Measurements from ENCODE around the gene HMGA1.

The HMGA1 gene

DNA sequence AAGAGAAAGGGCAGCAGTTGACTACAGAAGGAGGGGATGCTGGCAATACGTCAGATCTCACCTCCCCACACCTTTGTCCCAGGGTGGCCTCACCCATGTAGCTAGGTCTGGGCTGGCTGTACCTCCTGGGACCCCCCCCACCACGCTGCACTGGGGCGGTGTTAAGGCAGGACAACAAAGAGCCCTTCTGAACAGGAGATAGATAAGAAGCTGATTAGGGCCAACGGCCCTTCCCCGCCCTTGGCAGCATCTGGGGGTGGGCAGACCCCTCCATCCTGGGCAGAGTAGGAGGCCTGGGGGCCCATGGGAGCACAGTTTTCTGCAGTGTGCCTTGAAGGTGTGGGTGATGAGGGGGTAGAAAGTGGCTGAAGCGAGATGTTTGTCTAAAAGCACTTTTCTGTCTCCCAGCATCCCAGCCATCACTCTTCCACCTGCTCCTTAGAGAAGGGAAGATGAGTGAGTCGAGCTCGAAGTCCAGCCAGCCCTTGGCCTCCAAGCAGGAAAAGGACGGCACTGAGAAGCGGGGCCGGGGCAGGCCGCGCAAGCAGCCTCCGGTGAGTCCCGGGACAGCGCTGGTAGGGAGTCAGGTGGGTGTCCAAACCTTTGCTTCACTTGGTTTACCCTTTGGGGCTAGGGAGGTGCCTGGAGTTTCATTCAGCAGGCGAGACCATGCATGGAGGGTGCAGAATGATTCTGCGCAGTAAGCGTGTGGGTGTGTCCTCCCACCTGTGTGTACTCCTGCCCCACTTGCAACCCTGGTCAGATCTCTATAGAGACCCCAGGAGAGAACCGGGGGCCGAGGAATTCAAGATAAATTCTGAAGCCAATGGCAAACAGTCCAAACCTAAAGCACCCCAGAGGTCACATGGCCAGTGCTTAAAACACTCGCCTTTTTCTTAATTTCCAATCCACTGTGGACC is 3.9 kb downstream of the HMGA1 start:
- H3F3A ChIP-seq (ENCODE audit: control insufficient read depth, insufficient read depth), result peaks cover 67% of the 10 kb centered on the region
- peaks cover 51% of the 10 kb centered on the region for H3K4me1 ChIP-seq (ENCODE audit: control insufficient read depth, low read length)
- no peaks in the 10 kb centered on the region for H3K9me3 ChIP-seq (ENCODE audit: control insufficient read depth, insufficient read depth, low read length)
- peak overlapping the region; percentile 69 for H3K4me2 ChIP-seq (ENCODE audit: low read length)
- no peak for TF ChIP-seq EZH2phosphoT487 (IDR thresholded peaks at IDR 0.05; ENCODE audit: borderline replicate concordance, low read length)
- TF ChIP-seq, protein P1, sequence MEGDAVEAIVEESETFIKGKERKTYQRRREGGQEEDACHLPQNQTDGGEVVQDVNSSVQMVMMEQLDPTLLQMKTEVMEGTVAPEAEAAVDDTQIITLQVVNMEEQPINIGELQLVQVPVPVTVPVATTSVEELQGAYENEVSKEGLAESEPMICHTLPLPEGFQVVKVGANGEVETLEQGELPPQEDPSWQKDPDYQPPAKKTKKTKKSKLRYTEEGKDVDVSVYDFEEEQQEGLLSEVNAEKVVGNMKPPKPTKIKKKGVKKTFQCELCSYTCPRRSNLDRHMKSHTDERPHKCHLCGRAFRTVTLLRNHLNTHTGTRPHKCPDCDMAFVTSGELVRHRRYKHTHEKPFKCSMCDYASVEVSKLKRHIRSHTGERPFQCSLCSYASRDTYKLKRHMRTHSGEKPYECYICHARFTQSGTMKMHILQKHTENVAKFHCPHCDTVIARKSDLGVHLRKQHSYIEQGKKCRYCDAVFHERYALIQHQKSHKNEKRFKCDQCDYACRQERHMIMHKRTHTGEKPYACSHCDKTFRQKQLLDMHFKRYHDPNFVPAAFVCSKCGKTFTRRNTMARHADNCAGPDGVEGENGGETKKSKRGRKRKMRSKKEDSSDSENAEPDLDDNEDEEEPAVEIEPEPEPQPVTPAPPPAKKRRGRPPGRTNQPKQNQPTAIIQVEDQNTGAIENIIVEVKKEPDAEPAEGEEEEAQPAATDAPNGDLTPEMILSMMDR (IDR thresholded peaks at IDR 0.05; ENCODE audit: low read depth, low read length, poor library complexity, severe bottlenecking), result no peak
- peaks cover 82% of the 10 kb centered on the region for H3K36me3 ChIP-seq (ENCODE audit: control insufficient read depth, low read length)
- peak overlapping the region; percentile 7; the same call in 1 of the 2 replicates for H3K4me3 ChIP-seq (ENCODE audit: low read length)
- no peaks in the 10 kb centered on the region for H3K9me2 ChIP-seq (replicated peaks; ENCODE audit: control insufficient read depth, low read length)
- 0 out of 2 replicates have a peak overlapping the region, but pooled peaks have one; percentile 94 for H3K27ac ChIP-seq (ENCODE audit: low read depth, low read length)
- H3K79me2 ChIP-seq (ENCODE audit: control insufficient read depth, low read length), result peaks cover 59% of the 10 kb centered on the region
- H3K27me3 ChIP-seq (ENCODE audit: control insufficient read depth, low read length), result no peaks in the 10 kb centered on the region
- peaks cover 40% of the 10 kb centered on the region for H4K20me1 ChIP-seq (ENCODE audit: control insufficient read depth, insufficient read depth, low read depth, low read length)

DNA sequence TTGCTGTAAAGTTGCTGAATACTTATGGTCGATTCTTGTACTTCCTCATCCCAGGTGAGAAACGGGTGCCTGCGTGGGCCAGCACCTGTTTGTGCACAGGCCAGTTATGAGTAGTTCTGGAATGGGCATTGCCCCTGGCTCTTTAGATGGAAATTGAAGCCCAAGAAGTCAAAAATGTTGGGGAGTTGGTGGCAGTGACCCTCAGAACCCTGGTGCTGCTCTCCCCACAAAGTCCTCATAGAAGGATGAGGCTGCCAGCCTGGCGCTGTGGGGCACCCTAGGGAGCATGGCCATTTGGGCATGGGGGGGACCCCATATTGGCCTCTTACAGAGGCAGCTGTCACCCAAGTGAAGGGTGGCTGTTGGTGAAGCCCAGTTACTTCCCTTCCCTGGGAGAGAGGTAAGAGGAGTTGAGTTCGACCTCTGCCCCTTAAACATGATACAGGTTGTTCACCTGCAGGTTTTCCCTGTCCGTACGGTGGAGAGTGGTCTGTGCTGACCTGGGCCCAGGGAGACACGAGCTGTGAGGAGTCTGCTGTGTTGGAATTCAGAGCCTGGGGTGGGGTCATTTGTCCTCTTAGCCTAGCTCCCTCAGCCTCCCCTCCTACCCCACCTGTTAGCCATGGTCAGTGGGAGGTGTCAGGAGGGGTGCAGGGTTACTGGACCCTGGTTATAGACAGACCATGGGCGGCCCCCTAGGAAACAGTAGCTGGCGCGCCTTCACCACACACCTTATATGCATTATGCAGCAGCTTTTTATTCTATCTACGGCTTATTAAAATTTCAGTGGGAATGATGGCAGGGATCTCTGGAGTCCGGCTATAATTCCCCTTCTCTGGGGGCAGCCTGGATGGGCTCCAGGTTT is 4.9 kb downstream of the HMGA1 start:
- Histone ChIP-seq H3K27ac (ENCODE audit: low read depth, low read length) (no peak overlapping the region), H3K4me2 (ENCODE audit: low read length) (no peak overlapping the region; the same call in 1 of the 2 replicates), H3K9me3 (ENCODE audit: control insufficient read depth, insufficient read depth, low read length) (no peaks in the 10 kb centered on the region), H3K4me3 (ENCODE audit: low read length) (no peak overlapping the region), H3F3A (ENCODE audit: control insufficient read depth, insufficient read depth) (peaks cover 70% of the 10 kb centered on the region), H3K79me2 (ENCODE audit: control insufficient read depth, low read length) (peaks cover 53% of the 10 kb centered on the region), H4K20me1 (ENCODE audit: control insufficient read depth, insufficient read depth, low read depth, low read length) (peaks cover 40% of the 10 kb centered on the region), H3K36me3 (ENCODE audit: control insufficient read depth, low read length) (peaks cover 87% of the 10 kb centered on the region), H3K27me3 (ENCODE audit: control insufficient read depth, low read length) (no peaks in the 10 kb centered on the region), H3K4me1 (ENCODE audit: control insufficient read depth, low read length) (peaks cover 49% of the 10 kb centered on the region), H3K9me2 (replicated peaks; ENCODE audit: control insufficient read depth, low read length) (no peaks in the 10 kb centered on the region)
- TF ChIP-seq, protein P1 (IDR thresholded peaks at IDR 0.05; ENCODE audit: low read depth, low read length, poor library complexity, severe bottlenecking), result no peak
- TF ChIP-seq EZH2phosphoT487 (IDR thresholded peaks at IDR 0.05; ENCODE audit: borderline replicate concordance, low read length), result no peak

GRCh38 chr6:34242252-34243130 is 5.8 kb downstream of the HMGA1 start:
- H3K36me3 ChIP-seq (ENCODE audit: control insufficient read depth, low read length), result peaks cover 87% of the 10 kb centered on the region
- H3K4me2 ChIP-seq (ENCODE audit: low read length), result no peak overlapping the region
- H3F3A ChIP-seq (ENCODE audit: control insufficient read depth, insufficient read depth), result peaks cover 79% of the 10 kb centered on the region
- H3K4me3 ChIP-seq (ENCODE audit: low read length), result no peak overlapping the region
- no peak overlapping the region for H3K27ac ChIP-seq (ENCODE audit: low read depth, low read length)
- peaks cover 54% of the 10 kb centered on the region for H3K4me1 ChIP-seq (ENCODE audit: control insufficient read depth, low read length)
- H3K79me2 ChIP-seq (ENCODE audit: control insufficient read depth, low read length), result peaks cover 50% of the 10 kb centered on the region
- H4K20me1 ChIP-seq (ENCODE audit: control insufficient read depth, insufficient read depth, low read depth, low read length), result peaks cover 40% of the 10 kb centered on the region
- no peaks in the 10 kb centered on the region for H3K9me3 ChIP-seq (ENCODE audit: control insufficient read depth, insufficient read depth, low read length)
- TF ChIP-seq, protein P1 (IDR thresholded peaks at IDR 0.05; ENCODE audit: low read depth, low read length, poor library complexity, severe bottlenecking), result no peak
- no peak for TF ChIP-seq EZH2phosphoT487 (IDR thresholded peaks at IDR 0.05; ENCODE audit: borderline replicate concordance, low read length)
- no peaks in the 10 kb centered on the region for H3K27me3 ChIP-seq (ENCODE audit: control insufficient read depth, low read length)
- H3K9me2 ChIP-seq (replicated peaks; ENCODE audit: control insufficient read depth, low read length), result no peaks in the 10 kb centered on the region
